ENCODE results near the gene TMEM217.
"Not testable (repeated sequence)": the region's sequence is repeated elsewhere in the genome, so short reads cannot be mapped to it uniquely, and the experiment has no call there.

Gene TMEM217

GRCh38 chr6:37257634-37258404 is at the start of gene TMEM217, which contains the start of gene TBC1D22B:
Gene TMEM217, minus strand, starts transcription at chr6:37258144. Its CDS starts 39,114 bp downstream, at chr6:37219030.
Gene TBC1D22B, plus strand, starts transcription at chr6:37257772. Its CDS starts 146 bp downstream, at chr6:37257918.
- DNase-seq: peak; percentile 90 to 93

DNA sequence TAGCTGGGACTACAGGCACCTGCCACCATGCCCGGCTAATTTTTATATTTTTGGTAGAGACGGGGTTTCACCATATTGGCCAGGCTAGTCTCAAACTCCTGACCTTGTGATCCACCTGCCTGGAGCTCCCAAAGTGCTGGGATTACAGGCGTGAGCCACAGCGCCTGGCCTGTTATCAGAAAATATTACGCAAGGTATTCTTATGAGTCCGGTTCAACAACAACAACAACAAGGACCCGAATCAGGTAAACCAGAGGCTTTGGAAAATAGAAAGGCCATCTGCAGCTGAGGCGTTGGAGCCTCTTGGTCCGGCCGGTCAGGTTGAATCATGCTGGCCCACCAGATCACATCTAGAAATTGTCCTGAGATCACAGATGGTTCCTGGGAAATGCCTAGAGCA is 49.5 kb upstream of the TMEM217 start:
- not testable (repeated sequence) for DNase-seq

DNA sequence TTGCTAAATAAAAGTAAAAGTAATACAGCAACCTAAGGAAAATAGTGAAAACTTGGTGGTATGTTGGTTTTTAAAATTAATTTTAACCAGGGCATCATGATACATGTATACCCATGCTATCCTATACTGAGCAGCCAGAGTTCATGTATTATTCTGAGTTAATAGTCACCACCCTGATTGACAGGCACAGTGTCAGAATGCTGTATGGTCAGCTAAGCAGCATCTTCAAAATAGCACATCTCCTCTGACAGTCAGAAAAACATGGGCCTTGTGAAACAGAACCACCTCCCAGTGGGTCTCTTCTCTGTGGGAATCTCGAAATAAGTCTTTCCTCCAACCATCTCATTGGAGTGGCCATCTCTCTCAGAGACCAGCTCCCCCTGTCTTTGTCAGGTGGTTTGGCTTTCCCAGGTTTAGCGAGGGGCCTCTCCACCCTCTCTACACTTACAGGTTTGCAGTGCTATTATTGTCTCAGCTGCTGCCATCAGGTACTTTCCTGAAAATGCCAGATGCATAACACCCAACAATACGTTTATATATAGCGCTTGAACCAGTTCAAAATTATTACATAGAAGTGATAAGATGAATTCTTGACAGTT is 48.8 kb upstream of the TMEM217 start:
- DNase-seq: no peak

- DNase-seq: no peak
Observed at GRCh38 chr6:37305841-37306425, 48.0 kb upstream of the TMEM217 start.

DNA sequence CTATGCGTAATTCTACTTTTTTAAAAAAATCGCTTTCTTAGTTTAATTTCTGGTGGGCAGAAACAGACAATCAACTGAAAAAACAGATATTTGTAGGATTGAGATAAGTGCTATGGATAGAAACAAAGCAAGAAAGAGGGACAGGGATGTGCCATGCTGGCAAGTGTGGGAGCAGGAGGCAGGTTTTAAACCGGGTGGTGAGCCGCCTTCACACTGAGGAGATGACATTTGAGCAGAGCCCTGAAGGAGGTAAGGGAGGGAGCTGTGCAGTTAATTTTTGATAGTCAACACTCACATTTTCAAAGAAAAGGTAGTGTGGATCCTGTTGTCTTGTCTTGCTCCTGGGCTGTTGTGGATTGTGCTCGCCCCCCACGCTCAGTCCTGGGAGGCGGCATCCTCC is 46.8 kb upstream of the TMEM217 start:
- DNase-seq: no peak

DNA sequence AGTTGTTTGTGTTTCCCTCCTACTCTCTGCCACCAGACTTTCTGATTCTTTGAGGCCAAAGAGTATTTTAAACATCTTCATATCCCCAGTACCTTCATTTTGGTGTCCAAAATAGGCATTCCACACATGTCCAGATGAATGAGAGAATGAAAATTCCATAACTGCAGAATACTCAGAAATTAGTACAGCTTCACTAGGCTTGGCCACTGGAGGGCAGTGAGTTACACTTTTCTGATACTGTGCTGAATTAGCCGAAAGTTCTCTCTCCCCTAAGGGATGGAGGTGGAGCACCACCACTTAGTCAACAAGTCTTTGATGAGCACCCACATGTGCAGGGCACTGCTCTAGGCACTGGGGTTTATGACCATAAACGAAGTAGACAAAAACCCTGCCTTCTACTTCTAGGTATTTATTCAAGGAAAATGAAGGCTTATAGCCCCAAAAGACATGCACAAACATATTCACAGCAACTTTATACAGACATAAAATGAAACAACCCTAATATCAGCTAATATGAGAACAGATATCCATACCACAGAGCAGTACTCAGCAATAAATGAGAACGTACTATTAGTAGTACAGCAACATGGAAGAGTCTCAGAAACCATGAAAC is 46.1 kb upstream of the TMEM217 start:
- DNase-seq: no peak

GRCh38 chr6:37303091-37303660 is 45.2 kb upstream of the TMEM217 start:
- no peak for DNase-seq

DNA sequence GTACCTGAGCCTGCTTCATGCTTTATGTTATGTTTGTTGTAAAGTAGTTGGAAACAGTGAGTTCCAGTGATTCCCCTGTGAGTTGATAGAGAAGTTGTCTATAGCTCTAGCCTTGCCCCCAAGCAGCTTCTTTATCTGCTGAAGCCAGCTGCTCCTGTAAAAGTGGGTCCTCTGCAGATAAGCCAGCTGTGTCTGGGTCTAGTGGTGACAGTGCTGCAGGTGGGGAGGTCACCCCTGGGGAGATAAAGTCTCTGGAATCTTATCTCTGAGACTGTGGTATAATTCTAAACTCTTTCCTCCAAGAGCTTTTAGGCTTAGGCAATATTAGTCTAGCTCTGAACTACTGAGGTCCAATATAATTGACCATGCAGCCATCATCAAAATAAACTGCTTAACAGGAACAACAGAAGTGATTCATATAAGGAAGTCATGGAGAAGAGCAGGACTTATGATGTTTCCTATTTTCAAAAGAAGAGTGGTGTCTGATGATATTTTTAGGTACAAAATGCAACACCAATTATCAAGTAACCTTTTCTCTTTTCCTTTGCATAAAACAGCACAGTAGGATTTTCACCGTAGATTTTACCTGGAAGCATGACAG is 44.2 kb upstream of the TMEM217 start:
- DNase-seq: no peak

DNA sequence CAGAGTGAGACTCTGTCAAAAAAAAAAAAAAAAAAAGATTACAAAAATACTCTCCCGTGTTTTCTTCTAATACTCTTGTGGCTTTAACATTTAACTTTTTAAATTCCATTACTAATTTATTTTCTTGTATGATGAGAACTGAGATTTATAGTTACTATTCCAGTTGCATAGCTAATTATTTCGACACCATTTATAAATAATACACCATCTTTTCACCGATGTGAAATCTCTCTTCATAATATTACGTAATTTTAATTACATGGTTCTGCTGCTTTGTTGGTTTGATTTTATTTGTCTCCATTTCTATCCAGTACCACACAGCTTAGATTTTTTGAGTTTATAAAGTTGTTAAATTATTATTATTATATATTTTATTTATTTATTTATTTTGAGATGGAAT is 42.0 kb upstream of the TMEM217 start:
- no peak for DNase-seq

- DNase-seq: no peak
Observed at GRCh38 chr6:37298958-37299357, 41.0 kb upstream of the TMEM217 start.

DNA sequence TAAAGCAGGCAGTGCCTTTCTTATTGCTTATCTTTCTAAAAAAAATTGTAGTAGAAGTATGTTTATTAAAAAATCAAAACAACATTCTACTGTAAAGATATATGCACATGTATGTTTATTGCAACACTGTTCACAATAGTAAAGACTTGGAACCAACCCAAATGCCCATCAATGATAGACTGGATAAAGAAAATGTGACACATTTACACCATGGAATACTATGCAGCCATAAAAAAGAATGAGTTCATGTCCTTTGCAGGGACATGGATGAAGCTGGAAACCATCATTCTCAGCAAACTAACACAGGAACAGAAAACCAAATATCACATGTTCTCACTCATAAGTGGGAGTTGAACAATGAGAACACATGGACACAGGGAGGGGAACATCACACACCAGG is 39.7 kb upstream of the TMEM217 start:
- DNase-seq: not testable (repeated sequence)

DNA sequence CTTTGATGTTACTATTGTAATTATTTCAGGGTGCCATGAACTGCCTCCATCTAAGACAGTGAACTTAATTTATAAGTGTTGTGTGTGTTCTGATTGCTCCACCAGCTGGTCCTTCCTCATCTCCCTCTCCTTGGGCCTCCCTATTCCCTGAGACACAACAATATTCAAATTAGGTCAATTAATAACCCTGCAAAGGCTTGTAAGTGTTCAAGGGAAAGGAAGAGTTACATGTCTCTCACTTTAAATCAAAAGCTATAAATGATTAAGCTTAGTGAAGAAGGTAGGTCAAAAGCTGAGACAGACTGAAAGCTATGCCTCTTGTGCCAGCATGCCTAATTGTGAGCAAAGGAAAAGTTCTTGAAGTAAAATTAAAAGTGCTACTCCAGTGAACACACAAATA is 35.5 kb upstream of the TMEM217 start:
- no peak for DNase-seq

GRCh38 chr6:37289931-37290330 is 32.0 kb upstream of the TMEM217 start:
- DNase-seq: peak in 1 of 2 donors; percentile 15

DNA sequence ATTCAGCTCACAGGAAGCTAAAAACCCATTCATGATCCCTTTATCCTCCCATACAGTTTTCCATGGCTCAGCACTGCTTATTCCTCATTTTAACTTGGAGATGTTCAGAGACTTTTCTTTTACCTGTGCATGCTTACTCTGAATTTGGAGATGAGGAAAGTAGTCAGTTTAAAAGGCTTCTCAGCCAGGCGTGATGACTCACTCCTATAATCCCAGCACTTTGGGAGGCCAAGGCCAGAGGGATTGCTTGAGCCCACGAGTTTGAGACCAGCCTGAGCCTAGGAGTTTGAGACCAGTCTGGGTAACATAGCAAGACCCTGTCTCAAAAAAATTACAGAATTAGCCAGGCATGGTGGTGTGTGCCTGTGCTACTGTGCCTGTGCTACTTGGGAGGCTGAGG is 30.3 kb upstream of the TMEM217 start:
- DNase-seq: no peak

DNA sequence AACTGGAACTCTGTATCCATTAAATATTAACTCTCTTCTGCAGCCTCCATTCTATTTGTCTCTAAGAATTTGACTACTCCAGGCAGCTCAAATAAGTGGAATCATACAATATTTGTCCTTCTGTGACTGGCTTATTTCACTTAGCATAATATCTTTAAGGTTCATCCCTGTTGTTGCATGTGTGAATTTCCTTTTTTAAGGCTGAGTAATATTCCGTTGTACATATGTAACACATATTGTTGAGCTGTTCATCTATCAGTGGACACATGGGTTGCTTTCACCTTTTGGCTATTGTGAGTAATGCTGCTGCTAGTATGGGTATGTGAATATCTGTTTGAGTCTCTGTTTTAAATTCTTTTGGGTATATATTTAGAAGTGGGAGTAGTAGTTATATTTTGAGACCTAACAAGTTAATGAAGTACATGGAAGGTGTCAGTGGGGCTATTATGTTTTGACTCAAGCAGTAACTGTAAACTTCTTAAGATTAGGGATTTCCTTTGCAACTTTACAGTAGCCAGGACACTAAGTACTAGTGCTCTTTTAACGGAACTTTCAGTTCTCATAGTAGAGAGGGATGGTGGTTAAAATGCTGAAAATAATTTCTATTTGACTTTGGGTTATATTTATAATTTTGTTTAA is 29.7 kb upstream of the TMEM217 start:
- no peak for DNase-seq

DNA sequence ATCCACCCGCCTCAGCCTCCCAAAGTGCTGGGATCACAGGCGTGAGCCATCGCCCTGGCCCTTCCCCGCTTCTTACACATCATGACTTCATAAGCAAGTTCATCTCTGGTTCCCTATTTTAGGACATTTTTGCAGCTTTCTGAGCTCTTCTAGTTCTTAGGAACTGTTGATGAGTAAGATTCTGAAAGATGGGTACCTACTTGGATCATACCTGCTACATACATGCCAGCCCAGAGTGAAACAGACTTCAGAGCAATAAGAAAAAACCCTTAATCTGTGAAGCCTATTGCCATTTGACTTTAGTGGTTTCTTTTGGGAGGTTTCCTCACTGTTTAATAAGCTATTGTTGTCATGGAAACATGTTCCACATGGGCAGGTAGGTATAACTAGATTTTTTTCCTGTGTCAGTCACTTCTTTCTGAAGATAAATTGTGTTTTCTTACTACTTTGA is 27.9 kb upstream of the TMEM217 start:
- DNase-seq: no peak

GRCh38 chr6:37284781-37285180 is 26.8 kb upstream of the TMEM217 start:
- DNase-seq: no peak

GRCh38 chr6:37283671-37284151 is 25.8 kb upstream of the TMEM217 start:
- DNase-seq: no peak

- DNase-seq: no peak
Observed at GRCh38 chr6:37283268-37283667, 25.3 kb upstream of the TMEM217 start.

DNA sequence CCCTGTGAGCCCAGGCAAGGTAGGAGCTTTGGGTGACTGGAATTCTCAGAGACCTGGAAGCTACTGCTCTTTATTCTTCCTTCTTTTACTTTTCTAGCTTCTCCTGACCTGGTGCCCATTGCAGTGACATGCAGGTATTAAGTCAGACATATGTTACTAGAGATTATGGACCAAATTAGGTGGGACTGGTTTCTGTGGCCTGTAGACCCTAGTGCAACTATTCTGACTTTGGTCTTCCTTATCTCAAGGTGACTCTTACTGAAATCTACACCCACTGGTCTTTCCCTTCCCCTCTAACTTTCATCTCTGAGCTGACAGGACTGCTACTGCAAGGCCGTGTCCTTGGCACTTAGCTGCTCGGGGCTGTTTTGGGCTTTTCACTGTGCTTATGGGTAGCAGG is 24.4 kb upstream of the TMEM217 start:
- DNase-seq: no peak

DNA sequence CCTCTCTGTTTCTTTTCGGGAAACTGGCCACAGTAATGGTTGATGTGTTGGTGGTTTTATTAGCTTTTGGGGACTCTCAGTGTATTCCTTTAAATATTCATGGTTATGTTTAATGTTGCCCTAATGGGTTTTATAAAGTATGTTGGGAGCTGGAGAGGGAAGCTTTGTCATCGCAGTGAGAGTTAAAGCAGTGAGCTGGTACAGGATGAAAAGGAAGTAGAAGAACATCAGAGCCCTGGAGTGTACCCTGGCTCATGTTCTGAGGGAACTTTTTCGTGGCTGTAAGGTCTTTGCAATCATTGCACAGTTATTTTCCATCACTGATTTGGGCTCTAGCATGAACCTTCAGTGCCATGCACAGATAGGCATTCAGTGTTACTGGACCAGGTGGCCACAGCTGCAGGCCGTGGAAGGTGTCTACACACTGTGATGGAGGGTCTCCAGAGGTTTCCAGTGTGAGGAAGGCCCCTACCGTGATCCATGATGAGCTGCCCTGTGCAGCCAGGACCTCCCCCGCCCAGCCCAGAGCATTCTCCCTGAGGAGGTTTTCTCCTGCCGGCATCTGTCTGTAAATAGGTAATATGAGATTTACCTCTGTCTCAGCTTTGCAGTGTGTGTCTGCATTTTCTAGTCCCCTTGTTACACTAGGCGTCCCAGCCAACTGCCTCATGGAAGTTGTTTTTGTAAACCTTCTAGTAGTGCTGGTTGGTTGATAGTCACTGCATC is 22.4 kb upstream of the TMEM217 start:
- no peak for DNase-seq

All from stimulated activated CD4-positive, alpha-beta T cell treated with anti-CD3 and anti-CD28 coated beads, Interleukin-2, amount 100 ng/mL, for 48 hours (primary cell).